GM12873 (cell line): ENCODE results near the gene NEUROD6.

Source experiments
- TF ChIP-seq, protein P1 (sequence below): IDR thresholded peaks from 2 replicates; pipeline ENCODE4 v1.5.1; 2012; ENCODE audit warnings: low read depth, mild to moderate bottlenecking, moderate library complexity, low read length, control low read depth; ENCODE audit not compliant: insufficient read depth; ENCODE audit errors: missing control alignments

Gene NEUROD6

DNA sequence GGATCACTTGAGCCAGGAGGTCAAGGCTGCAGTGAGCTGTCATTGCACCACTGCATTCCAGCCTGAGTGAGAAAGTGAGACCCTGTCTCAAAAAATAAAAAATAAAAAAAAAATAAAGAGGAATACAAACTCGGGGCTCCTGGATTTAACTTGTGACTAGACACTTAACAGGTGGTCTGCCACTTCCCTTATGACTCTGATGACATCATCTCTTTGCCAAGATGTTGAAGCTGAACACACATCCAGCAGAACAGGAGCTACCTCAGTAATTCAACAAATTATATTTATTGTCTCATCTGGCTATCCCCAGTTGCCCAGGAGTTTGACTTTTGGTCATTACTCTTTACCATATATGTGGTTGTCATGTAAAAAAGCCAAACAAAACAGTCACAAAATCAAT lies 35.3 kb downstream of the NEUROD6 start:
- TF ChIP-seq, protein P1, sequence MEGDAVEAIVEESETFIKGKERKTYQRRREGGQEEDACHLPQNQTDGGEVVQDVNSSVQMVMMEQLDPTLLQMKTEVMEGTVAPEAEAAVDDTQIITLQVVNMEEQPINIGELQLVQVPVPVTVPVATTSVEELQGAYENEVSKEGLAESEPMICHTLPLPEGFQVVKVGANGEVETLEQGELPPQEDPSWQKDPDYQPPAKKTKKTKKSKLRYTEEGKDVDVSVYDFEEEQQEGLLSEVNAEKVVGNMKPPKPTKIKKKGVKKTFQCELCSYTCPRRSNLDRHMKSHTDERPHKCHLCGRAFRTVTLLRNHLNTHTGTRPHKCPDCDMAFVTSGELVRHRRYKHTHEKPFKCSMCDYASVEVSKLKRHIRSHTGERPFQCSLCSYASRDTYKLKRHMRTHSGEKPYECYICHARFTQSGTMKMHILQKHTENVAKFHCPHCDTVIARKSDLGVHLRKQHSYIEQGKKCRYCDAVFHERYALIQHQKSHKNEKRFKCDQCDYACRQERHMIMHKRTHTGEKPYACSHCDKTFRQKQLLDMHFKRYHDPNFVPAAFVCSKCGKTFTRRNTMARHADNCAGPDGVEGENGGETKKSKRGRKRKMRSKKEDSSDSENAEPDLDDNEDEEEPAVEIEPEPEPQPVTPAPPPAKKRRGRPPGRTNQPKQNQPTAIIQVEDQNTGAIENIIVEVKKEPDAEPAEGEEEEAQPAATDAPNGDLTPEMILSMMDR, result no peak

DNA sequence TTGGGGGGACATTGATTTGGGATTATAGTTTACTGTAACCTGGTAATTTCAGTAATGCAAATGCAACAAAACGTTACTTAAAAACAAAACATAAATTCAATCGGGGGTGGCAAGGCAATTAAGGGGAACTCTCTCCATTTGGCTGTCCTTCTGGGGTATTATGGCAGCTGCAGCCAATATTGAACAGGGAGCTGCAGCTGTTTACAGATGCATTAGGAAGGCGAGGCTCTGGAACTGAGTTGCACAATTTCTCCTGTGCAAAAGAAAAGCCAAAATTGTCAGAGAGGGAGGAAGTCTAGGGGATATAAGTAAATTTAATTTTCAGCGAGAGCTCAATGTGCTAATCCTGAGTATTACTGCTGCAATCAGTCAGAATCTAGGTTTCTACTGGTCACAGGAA lies 36.1 kb downstream of the NEUROD6 start:
- TF ChIP-seq, protein P1, result no peak

DNA sequence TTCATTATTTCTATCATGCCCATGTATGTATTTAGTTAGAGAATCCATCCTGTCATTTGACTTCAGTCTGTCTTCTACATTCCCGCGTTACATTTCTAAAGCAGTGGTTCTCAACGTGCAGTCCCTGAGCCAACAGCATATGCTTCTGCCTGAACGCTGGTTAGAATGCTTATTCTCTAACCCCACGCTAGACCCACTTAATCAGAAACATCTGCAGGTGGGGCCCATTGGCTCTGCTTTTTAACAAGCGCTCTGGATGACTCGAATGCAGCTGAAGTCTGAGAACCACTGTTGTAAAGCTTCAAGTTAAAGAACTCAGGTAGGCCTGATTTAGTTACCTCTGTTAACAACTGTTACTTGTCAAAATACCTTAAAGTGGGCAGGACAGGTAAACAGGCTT lies 38.2 kb downstream of the NEUROD6 start:
- TF ChIP-seq, protein P1, result no peak

DNA sequence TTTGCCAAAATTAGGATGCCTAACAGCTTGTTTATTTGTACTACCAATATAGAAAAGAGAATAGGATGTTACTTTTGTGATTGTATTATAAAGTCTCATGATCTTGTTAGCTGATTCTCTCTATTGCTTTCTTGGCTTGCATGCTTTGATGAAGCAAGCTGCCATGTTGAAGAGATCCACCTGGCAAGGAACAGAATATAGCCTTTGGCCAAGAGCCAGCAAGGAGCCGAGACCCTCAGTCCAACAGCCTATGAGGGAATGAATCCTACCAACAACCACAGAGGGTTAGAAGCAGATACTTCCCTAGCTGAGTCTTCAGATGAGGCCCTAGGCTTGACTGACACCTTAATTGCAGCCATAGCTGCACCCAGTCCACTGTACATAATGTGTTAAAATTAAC lies 41.2 kb downstream of the NEUROD6 start:
- TF ChIP-seq, protein P1, result no peak

DNA sequence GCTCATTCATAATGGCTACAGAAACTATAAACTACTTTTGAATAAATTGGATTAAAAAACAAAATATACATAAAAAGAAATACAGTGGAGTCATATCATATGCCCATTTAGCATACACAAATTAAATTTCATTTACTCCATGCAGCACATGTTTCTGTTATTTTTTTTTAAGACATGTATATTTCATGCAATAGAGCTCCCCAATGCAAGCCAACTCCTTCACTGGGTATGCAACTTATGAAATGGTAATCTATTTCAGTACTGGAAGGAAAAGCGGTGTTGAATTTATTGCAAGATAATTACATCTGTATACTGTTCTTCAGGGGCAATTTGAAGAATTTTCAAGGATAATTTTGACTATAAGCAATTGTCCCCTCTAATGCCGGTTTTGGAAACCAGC lies 49.9 kb downstream of the NEUROD6 start:
- TF ChIP-seq, protein P1, result no peak
